ENCODE results near the gene RNF175.

The RNF175 gene

DNA sequence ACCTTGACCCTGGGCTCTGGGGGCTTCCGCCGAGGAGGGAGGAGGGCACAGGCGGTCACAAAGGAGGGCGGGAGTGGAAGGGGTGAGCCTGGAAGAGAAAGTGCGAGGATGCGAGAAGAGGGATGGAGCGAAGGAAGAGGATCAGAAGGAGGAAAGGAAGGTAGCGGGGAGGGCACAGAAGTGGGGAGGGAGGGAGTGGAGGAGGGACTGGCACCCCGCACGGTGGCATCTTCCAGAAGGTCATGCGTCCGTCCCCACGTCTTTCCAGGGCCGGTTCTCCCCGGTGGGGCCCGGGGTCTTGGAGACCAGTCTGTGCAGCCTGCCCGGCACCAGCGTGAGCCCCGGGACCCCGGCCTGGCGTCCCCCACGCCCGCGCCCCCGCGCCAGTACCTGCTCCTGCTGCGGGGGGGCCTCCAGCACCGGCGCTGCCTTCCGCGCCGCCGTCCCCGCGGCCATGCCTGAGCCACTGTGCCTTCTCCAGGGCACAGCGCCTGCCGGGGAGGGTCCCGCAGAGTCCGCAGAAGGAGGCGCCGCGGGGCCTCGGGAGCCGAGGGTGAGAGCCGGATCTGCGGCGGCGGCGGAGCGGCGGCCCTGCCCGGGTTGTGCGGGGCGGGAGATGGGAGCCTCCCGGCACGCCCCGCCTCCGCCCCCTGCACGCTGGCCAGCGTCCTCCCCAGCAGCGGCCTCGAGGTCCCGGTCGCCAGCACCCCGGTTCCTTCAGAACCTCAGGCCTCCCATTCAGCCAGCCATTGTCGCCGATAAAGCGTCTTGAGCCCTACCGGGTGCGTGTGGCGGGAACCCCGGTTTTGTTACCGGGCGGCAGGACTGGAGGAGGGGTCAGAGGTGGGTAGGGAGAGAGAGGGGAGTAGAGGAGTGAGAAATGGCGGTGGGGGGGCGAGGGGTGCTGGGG is at the start of gene RNF175:
Gene RNF175, minus strand, starts transcription at position 618 of the 910 bp plus-strand sequence. Its CDS starts 162 bp downstream, at position 456.
- Histone ChIP-seq H3K36me3 (ENCODE audit: insufficient read depth, low read length) (no peaks in the 10 kb centered on the region), H3K9me3 (ENCODE audit: control insufficient read depth, insufficient read depth, low read length) (no peaks in the 10 kb centered on the region), H3K9ac (ENCODE audit: low read depth, low read length) (peak within 1 kb of the TSS; percentile 73), H3K4me1 (ENCODE audit: insufficient read depth, low read length) (peaks cover 31% of the 10 kb centered on the region)

- H3K4me1 ChIP-seq (ENCODE audit: insufficient read depth, low read length), result peaks cover 9% of the 10 kb centered on the region
- no peak overlapping the region for H3K9ac ChIP-seq (ENCODE audit: low read depth, low read length)
- H3K36me3 ChIP-seq (ENCODE audit: insufficient read depth, low read length), result no peaks in the 10 kb centered on the region
- H3K9me3 ChIP-seq (ENCODE audit: control insufficient read depth, insufficient read depth, low read length), result no peaks in the 10 kb centered on the region
Measured at GRCh38 chr4:153809307-153809706, 49.5 kb upstream of the RNF175 start.

- H3K9ac ChIP-seq (ENCODE audit: low read depth, low read length), result no peak overlapping the region
- no peaks in the 10 kb centered on the region for H3K9me3 ChIP-seq (ENCODE audit: control insufficient read depth, insufficient read depth, low read length)
- peaks cover 9% of the 10 kb centered on the region for H3K4me1 ChIP-seq (ENCODE audit: insufficient read depth, low read length)
- H3K36me3 ChIP-seq (ENCODE audit: insufficient read depth, low read length), result no peaks in the 10 kb centered on the region
Measured at GRCh38 chr4:153808175-153808574, 48.4 kb upstream of the RNF175 start.

DNA sequence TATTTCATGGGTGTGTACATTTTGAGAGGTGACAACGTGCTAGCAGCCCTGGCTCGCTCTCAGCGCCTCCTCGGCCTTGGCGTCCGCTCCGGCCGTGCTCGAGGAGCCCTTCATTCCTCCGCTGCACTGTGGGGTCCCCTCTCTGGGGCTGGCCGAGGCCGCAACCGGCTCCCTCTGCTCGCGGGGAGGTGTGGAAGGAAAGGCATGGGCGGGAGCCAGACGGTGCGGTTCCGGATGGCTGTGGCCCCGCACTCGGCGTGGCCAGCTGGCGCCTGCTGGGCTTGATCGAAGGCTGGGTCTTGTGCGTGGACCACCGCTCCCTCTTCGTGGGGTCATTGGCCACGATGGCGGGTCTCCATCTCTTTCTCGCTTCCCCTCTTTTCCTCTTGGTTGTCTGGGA is 46.2 kb upstream of the RNF175 start:
- no peak overlapping the region for H3K9ac ChIP-seq (ENCODE audit: low read depth, low read length)
- H3K4me1 ChIP-seq (ENCODE audit: insufficient read depth, low read length), result no peaks in the 10 kb centered on the region
- no peaks in the 10 kb centered on the region for H3K9me3 ChIP-seq (ENCODE audit: control insufficient read depth, insufficient read depth, low read length)
- H3K36me3 ChIP-seq (ENCODE audit: insufficient read depth, low read length), result no peaks in the 10 kb centered on the region

DNA sequence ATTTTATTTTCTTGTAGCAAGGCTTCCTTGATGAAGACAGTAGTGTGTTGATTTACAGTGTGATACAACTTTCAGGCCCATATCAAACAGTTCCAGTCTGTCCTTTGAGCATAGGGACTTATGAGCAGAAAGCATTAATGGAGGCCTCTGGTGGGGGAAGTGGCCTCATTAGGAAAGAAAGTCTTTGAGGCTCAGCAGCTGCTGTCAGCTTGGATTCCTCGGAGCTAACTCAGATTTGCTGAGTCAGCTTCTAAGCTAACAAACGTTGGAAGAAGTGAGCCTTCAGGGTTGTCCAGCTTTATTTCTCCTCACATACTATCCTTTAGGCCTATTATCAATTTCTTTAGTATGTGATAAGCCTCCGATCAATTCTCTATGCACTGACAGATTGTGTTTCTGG is 44.9 kb upstream of the RNF175 start:
- H3K9ac ChIP-seq (ENCODE audit: low read depth, low read length), result no peak overlapping the region
- H3K36me3 ChIP-seq (ENCODE audit: insufficient read depth, low read length), result no peaks in the 10 kb centered on the region
- H3K9me3 ChIP-seq (ENCODE audit: control insufficient read depth, insufficient read depth, low read length), result no peaks in the 10 kb centered on the region
- no peaks in the 10 kb centered on the region for H3K4me1 ChIP-seq (ENCODE audit: insufficient read depth, low read length)

DNA sequence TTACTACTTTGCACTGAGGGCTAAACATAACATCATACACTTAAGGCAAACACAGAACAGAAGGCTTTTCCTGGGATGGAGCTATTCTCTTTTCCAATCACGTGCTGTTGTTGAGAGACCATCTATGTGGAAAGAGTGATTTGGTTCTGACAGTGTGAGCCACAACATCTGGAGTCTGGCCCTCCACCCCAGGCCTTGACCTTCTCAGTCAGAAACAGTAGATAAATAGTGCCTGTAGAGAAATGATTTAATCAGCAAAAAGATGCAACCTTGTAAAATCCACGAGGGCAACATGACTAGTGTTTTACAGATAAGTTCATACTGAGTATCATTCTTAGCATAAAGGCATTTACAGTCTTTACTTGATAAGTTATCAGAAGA is 39.9 kb upstream of the RNF175 start:
- H3K9ac ChIP-seq (ENCODE audit: low read depth, low read length), result no peak overlapping the region
- H3K36me3 ChIP-seq (ENCODE audit: insufficient read depth, low read length), result no peaks in the 10 kb centered on the region
- H3K9me3 ChIP-seq (ENCODE audit: control insufficient read depth, insufficient read depth, low read length), result no peaks in the 10 kb centered on the region
- no peaks in the 10 kb centered on the region for H3K4me1 ChIP-seq (ENCODE audit: insufficient read depth, low read length)

GRCh38 chr4:153798901-153799693 is 39.3 kb upstream of the RNF175 start:
- Histone ChIP-seq H3K36me3 (ENCODE audit: insufficient read depth, low read length) (no peaks in the 10 kb centered on the region), H3K9ac (ENCODE audit: low read depth, low read length) (no peak overlapping the region), H3K9me3 (ENCODE audit: control insufficient read depth, insufficient read depth, low read length) (no peaks in the 10 kb centered on the region), H3K4me1 (ENCODE audit: insufficient read depth, low read length) (no peaks in the 10 kb centered on the region)

GRCh38 chr4:153798420-153798819 is 38.6 kb upstream of the RNF175 start:
- no peaks in the 10 kb centered on the region for H3K36me3 ChIP-seq (ENCODE audit: insufficient read depth, low read length)
- H3K9ac ChIP-seq (ENCODE audit: low read depth, low read length), result no peak overlapping the region
- no peaks in the 10 kb centered on the region for H3K4me1 ChIP-seq (ENCODE audit: insufficient read depth, low read length)
- no peaks in the 10 kb centered on the region for H3K9me3 ChIP-seq (ENCODE audit: control insufficient read depth, insufficient read depth, low read length)

GRCh38 chr4:153794006-153794405 is 34.2 kb upstream of the RNF175 start:
- H3K9me3 ChIP-seq (ENCODE audit: control insufficient read depth, insufficient read depth, low read length), result no peaks in the 10 kb centered on the region
- H3K36me3 ChIP-seq (ENCODE audit: insufficient read depth, low read length), result no peaks in the 10 kb centered on the region
- H3K4me1 ChIP-seq (ENCODE audit: insufficient read depth, low read length), result no peaks in the 10 kb centered on the region
- H3K9ac ChIP-seq (ENCODE audit: low read depth, low read length), result no peak overlapping the region

DNA sequence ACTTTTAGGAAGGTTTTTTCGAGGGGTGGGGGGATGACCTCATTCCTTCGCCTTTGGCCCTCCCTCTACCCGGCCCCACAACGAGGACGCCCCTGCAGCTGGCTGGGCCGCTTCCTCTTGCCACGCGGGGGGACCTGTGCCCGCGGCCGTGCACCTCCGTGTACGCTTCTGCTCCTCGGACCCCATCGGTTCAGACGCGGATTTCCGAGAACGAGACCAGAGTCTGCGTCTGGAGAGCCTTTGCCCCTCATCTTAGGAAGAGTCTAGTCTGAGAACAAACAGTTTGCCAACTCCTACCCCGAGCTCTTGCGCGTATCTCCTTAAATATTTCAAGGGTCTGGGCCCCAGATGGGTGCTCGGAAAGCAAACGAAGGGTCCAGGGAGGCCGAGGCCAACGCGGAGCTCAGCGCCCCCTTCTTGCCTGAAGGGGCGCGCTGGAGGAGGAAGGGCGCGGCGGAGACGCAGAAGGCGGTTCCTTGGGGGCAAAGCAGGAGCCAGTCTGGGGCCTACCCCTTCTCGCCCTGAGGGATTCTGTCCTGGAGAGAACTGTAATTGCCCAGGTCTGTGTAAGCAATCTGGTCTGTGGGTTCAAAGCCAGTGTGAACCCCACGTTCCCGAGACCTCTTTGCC is 32.9 kb upstream of the RNF175 start:
- Histone ChIP-seq H3K36me3 (ENCODE audit: insufficient read depth, low read length) (no peaks in the 10 kb centered on the region), H3K9ac (ENCODE audit: low read depth, low read length) (peak overlapping the region; percentile 60), H3K9me3 (ENCODE audit: control insufficient read depth, insufficient read depth, low read length) (no peaks in the 10 kb centered on the region), H3K4me1 (ENCODE audit: insufficient read depth, low read length) (no peaks in the 10 kb centered on the region)

GRCh38 chr4:153791746-153792617 is 32.2 kb upstream of the RNF175 start:
- H3K9me3 ChIP-seq (ENCODE audit: control insufficient read depth, insufficient read depth, low read length), result no peaks in the 10 kb centered on the region

GRCh38 chr4:153790962-153791551 is 31.2 kb upstream of the RNF175 start:
- H3K9ac ChIP-seq (ENCODE audit: low read depth, low read length), result peak overlapping the region; percentile 60

More at GRCh38 chr4:153791746-153792617, 32.2 kb upstream of the RNF175 start:
- H3K9ac ChIP-seq (ENCODE audit: low read depth, low read length), result peak overlapping the region; percentile 60
- no peaks in the 10 kb centered on the region for H3K36me3 ChIP-seq (ENCODE audit: insufficient read depth, low read length)
- no peaks in the 10 kb centered on the region for H3K4me1 ChIP-seq (ENCODE audit: insufficient read depth, low read length)

DNA sequence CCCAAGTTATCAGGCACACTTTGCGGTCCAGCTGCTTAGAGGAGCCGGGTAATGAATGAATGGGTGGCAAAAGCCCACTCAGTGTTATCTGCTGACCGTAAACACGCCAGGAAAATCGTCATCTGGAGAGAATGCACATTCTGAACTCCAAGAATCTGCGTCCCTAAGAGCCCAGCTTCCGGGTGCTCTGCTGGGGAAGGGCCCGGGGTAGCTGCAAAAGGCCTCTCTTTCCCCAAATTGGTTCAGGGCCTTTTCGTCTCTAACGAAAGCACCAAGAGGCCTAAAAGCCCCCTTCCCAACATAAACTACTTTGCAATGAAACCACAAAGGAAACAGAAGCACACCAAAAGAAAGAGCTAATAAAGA is 30.7 kb upstream of the RNF175 start:
- Histone ChIP-seq H3K9ac (ENCODE audit: low read depth, low read length) (peak overlapping the region; percentile 60), H3K9me3 (ENCODE audit: control insufficient read depth, insufficient read depth, low read length) (no peaks in the 10 kb centered on the region), H3K4me1 (ENCODE audit: insufficient read depth, low read length) (no peaks in the 10 kb centered on the region), H3K36me3 (ENCODE audit: insufficient read depth, low read length) (no peaks in the 10 kb centered on the region)

More at GRCh38 chr4:153790962-153791551, 31.2 kb upstream of the RNF175 start:
- Histone ChIP-seq H3K36me3 (ENCODE audit: insufficient read depth, low read length) (no peaks in the 10 kb centered on the region), H3K9me3 (ENCODE audit: control insufficient read depth, insufficient read depth, low read length) (no peaks in the 10 kb centered on the region), H3K4me1 (ENCODE audit: insufficient read depth, low read length) (no peaks in the 10 kb centered on the region)

All from ES-I3 (cell line).